Embryonic facial prominence (tissue), 1 donor: ENCODE results near the gene MICU2.

ENCODE experiments used
- DNase-seq: peaks from one replicate; pipeline ENCODE4 v3.0.0-alpha.2; 2016; ENCODE audit errors: extremely low spot score

MICU2 gene

DNA sequence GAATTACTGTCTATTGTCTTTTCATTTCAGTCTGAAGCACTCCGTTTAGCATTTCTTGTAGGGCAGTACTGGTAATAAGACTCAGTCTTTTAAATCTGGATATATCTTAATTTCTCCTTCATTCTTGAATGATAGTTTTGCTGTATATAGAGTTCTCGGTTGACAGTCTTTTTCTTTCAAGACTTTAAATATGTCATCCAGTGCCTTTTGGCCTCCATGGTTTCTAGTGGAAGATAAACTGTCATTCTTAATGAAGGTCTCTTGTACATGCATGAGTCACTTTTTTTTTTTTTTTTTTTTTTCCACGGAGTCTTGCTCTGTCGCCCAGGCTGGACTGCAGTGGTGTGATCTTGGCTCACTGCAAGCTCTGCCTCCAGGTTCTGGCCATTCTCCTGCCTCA is 117.6 kb downstream of the MICU2 start:
- DNase-seq: no peak

GRCh38 chr13:21483748-21484147 is 120.2 kb downstream of the MICU2 start:
- no peak for DNase-seq

- no peak for DNase-seq
Observed at GRCh38 chr13:21481359-21481758, 122.6 kb downstream of the MICU2 start.

- DNase-seq: peak; percentile 66
Observed at GRCh38 chr13:21478881-21479808, 124.8 kb downstream of the MICU2 start.

- DNase-seq: peak; percentile 41
Observed at GRCh38 chr13:21476893-21477472, 127.0 kb downstream of the MICU2 start.

DNA sequence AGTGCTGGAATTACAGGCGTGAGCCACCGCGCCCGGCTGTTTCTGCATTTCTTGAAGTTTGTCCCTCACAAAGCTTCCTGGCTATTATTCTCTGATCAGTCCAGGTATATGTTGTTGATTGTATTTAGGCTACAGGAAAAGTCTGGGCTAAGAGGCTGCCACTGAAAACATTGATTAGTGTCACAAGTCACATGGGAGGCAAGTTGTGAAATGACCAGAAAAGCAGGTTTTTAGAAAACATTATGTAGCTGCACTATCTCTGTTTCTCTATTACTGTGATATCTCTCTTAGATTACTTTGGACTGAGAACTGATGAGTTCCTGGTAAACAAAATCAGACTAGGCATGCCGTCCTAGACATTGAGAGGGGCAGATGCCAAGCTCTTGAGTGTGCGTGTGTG is 128.9 kb downstream of the MICU2 start:
- DNase-seq: no peak

- no peak for DNase-seq
Observed at GRCh38 chr13:21470785-21471184, 133.2 kb downstream of the MICU2 start.

GRCh38 chr13:21466527-21466926 is 137.4 kb downstream of the MICU2 start:
- DNase-seq: no peak

DNA sequence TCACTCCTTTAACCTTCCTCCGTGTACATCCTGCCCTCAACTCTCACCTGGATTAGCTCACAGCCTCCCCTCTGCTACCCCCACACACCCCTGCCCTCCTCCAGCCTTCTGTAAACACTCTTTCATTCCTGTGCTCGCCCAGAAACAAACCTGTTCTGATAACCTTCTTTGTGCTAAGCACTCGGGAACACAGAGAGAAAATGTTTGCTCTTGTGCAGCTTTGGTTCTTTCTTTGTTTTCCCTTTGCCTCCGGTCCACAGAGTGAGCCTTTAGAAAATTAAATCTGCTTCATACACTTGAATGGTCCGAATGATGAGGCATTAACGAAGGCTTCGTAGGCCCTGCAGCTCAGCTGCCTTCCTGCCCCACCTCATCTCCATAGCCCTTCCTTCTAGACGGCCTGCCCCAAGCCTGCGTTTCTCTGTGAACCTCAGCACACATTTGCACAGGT is 138.2 kb downstream of the MICU2 start:
- DNase-seq: no peak

DNA sequence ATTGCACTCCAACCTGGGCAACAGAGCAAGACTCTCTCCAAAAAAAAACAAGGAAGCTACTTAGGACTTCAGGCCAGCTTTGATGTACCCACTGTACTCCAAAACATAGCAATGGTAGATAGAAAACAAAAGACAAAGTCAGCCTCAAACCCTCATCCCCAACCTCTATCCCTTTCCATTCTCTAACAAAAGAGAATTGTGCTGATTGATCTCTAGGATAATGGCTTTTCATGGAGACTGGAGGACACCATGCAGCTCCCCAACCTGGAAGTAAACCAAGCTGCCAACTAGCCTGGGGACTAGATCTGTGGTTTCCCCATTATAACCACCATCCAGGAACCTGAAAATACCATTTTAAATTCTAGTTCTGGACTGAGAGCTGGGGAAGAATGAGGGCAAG is 140.5 kb downstream of the MICU2 start:
- no peak for DNase-seq

DNA sequence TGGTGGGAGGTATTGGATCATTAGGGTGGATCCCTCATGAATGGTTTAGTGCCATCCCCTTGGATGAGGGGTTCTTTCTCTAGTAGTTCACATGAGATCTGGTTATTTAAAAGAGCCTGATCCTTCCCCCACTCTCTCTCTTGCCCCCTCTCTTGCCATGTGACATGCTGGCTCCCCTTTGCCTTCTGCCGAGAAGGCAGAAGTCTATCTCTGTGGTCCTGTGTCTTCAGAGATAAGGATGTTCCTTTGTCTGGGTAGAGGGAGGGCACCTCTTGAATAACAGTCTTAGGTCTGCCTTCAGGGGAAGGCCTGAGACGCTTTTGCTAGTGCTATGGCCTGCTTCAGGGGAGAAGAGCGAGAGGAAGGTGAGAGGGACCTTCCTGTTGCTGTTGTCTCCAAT is 142.8 kb downstream of the MICU2 start:
- no peak for DNase-seq

DNA sequence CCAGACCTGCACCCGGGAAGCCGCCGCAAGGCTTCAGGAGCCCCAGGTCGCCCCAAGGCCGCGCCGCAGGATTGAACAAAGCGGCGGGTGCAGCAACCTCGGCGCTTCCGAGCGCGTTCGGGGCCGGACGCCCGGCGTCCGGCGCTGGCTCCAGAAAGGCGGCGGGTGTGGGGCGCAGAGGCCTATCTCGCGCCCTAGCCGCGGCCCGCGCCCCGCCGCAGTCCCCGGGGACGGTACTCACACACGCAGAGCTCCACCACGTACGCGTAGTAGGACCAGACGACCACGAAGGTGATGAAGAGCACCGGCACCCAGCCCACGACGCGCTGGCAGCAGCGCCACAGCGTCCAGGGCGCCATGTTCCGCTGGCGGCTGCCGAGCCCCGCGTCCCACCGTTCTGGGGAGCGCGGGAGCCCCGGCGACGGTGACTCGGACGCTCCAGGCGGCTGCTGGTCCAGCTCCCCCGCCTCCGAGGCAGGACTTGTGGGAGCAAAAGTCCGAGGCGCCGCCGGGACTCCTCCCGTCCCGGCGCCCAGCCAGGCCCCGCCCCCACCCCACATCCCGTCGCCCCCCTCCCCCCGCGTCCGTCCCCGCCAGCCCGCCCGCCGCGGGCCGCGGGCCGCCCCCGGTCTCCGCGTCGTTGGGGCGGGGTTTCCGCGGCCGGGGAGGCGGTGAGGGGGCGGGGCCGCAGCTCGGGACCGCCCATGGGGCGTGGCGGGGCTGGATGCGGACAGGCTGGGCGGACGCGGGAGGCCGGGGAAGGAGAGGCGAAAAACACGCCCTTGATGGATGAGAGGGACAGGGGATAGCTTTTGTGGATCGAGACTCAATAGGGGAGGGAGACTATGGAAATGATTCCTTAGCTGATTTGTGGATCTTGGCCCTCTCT is 144.9 kb downstream of the MICU2 start, which contains the start of gene ZDHHC20:
TSS of gene ZDHHC20 (minus strand) at position 491 of the 889 bp plus-strand sequence. CDS start at position 359, 132 bp downstream.
- DNase-seq: peak; percentile 61

GRCh38 chr13:21458451-21458812 is 145.5 kb downstream of the MICU2 start:
- no peak for DNase-seq

- DNase-seq: no peak
Observed at GRCh38 chr13:21453387-21454081, 150.4 kb downstream of the MICU2 start.

GRCh38 chr13:21450936-21451335 is 153.0 kb downstream of the MICU2 start:
- DNase-seq: no peak

DNA sequence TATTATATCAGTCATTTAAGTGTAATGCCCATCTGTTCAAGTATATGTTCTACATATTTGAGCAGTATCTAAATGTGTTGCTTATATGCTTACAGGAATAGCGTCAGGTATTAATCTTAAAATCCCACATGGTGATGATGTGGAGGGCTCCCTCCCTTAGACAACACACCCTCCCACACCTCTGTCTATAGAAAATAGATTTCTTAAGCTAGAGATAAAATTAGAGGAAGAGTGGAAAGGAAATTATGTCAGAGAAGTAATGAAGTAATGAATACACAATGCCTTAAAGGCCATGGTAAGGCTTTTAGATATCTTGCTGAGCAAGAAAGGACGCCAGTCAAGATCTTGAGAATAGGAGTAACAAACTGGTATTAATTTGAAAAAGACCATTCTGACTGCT is 157.3 kb downstream of the MICU2 start:
- no peak for DNase-seq

DNA sequence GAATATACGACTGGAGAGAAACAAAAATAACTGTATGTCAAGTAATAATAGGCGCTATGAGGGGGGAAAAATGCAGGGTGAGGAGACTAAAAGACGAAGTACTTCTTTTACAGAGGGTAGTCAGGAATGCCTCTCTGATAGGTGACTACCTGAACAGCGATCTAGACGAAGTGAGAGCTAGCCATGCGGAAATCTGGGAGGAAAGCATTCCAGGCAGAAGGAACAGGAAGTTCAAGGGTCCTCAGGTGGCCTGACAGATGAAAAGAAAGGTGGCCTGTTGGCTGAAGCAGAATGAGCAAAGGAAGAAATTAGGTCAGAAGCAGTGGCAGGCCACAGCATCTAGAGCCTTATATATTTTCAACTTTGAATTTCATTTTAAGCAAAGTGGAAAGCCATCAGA is 158.2 kb downstream of the MICU2 start:
- no peak for DNase-seq

DNA sequence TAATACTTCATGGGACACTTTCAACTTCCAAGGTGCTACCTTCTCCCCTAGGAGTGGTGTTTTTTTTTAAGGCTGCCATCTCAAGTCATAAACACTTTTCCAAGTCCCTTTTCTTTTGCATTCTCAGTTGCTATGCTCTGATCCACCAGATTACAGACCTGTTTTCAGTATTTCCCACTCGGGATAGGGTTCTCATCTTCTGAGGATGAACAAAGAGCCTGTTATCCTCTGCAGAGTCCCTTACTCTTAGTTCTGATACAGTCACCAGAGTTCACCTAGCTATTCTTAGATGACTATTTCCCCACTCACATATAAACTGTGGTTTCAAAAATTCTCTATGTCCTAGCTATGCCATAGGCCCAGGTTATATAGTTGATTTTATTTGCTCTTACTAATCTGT is 160.8 kb downstream of the MICU2 start:
- no peak for DNase-seq
